Muscle of leg (tissue), 11 donors: Measurements from ENCODE around the gene ELF4. TPM values are rescaled to one million over a fixed set of nuclear protein-coding genes. Genes with fewer than 3 reads are reported as not detected.
A peak's percentile ranks its signal among the peaks of the same experiment; 100 is the strongest.

ENCODE experiments used
- DNase-seq: peaks from one replicate; pipeline ENCODE4 v3.0.0; 2013
- H3K27ac ChIP-seq: one replicate; pipeline ENCODE4 v1.5.1; 2013; ENCODE audit warnings: mild to moderate bottlenecking, low read length, control low read depth
- H3K27me3 ChIP-seq: one replicate; pipeline ENCODE4 v1.6.1; 2013; ENCODE audit warnings: low read length; ENCODE audit not compliant: control insufficient read depth, insufficient read depth
- H3K36me3 ChIP-seq: one replicate; pipeline ENCODE4 v1.6.1; 2013; ENCODE audit warnings: low read length; ENCODE audit not compliant: control insufficient read depth, insufficient read depth
- H3K4me1 ChIP-seq: one replicate; pipeline ENCODE4 v1.6.1; 2013; ENCODE audit warnings: low read length; ENCODE audit not compliant: control insufficient read depth, insufficient read depth
- H3K4me3 ChIP-seq: one replicate; pipeline ENCODE4 v1.5.1; 2013; ENCODE audit warnings: low read length, control low read depth
- H3K9me3 ChIP-seq: replicated peaks from 2 replicates; pipeline ENCODE4 v1.6.1; 2013; ENCODE audit warnings: low read depth, low read length; ENCODE audit not compliant: control insufficient read depth
- WGBS: methylation state at CpG from one replicate; pipeline ENCODE4 v1.1.5; 2013; ENCODE audit warnings: missing lambda C conversion rate; ENCODE audit not compliant: insufficient coverage; 5-methylcytosine and 5-hydroxymethylcytosine counted together
- polyA plus RNA-seq, 8 donors: library from polyadenylated mRNA; unstranded; fragments of 120-200 nt; gene quantifications; one replicate each; pipeline versions ENCODE4 v1.2.1 to v1.2.3, GENCODE V29; 2013; ENCODE audit warnings: inconsistent platforms in 1 of 8, low replicate concordance in 1 of 8; ENCODE audit not compliant: insufficient read length in 8 of 8, insufficient read depth in 1 of 8
- total RNA-seq: library from RNA; stranded (reverse); fragments of 120-200 nt; gene quantifications from one replicate; pipeline ENCODE4 v1.2.4, GENCODE V29; 2013

Gene ELF4
- total and polyA plus RNA-seq, 9 donors: 6.9 to 16.9 (median 10.8) TPM

GRCh38 chrX:130085551-130086446 lies 24.5 kb downstream of the ELF4 start:
- 60% methylated on average over 5 of the region's 11 CpGs for WGBS
- DNase-seq: no peak
- Histone ChIP-seq H3K4me1 (peaks cover 38% of the 10 kb centered on the region), H3K27me3 (peaks cover 4% of the 10 kb centered on the region), H3K4me3 (no peak overlapping the region), H3K27ac (peak overlapping the region; percentile 74), H3K9me3 (no peaks in the 10 kb centered on the region), H3K36me3 (peaks cover 5% of the 10 kb centered on the region)

GRCh38 chrX:130084631-130085237 lies 25.6 kb downstream of the ELF4 start:
- 67% methylated on average over 4 of the region's 9 CpGs for WGBS
- H3K27ac ChIP-seq: peak overlapping the region; percentile 74
- H3K27me3 ChIP-seq: peaks cover 4% of the 10 kb centered on the region
- H3K4me1 ChIP-seq: peaks cover 38% of the 10 kb centered on the region
- H3K36me3 ChIP-seq: peaks cover 5% of the 10 kb centered on the region
- H3K9me3 ChIP-seq: no peaks in the 10 kb centered on the region
- H3K4me3 ChIP-seq: no peak overlapping the region
- no peak for DNase-seq

- peaks cover 38% of the 10 kb centered on the region for H3K4me1 ChIP-seq
- no peak for DNase-seq
- WGBS: 81% methylated on average over 13 of the region's 15 CpGs
- peaks cover 4% of the 10 kb centered on the region for H3K27me3 ChIP-seq
- H3K9me3 ChIP-seq: no peaks in the 10 kb centered on the region
- no peak overlapping the region for H3K27ac ChIP-seq
- no peak overlapping the region for H3K4me3 ChIP-seq
- peaks cover 5% of the 10 kb centered on the region for H3K36me3 ChIP-seq
Observed at GRCh38 chrX:130083656-130084382, 26.5 kb downstream of the ELF4 start.

GRCh38 chrX:130083107-130083490 lies 27.2 kb downstream of the ELF4 start:
- WGBS: 39% methylated on average over 5 of the region's 7 CpGs
- H3K9me3 ChIP-seq: no peaks in the 10 kb centered on the region
- DNase-seq: no peak
- H3K27ac ChIP-seq: no peak overlapping the region
- peaks cover 5% of the 10 kb centered on the region for H3K36me3 ChIP-seq
- no peak overlapping the region for H3K4me3 ChIP-seq
- H3K4me1 ChIP-seq: peaks cover 38% of the 10 kb centered on the region
- H3K27me3 ChIP-seq: peaks cover 4% of the 10 kb centered on the region

GRCh38 chrX:130082244-130083106 lies 27.8 kb downstream of the ELF4 start:
- H3K4me3 ChIP-seq: no peak overlapping the region
- H3K4me1 ChIP-seq: peaks cover 38% of the 10 kb centered on the region
- peak overlapping the region; percentile 59 for H3K27ac ChIP-seq
- DNase-seq: peak; percentile 63
- H3K27me3 ChIP-seq: peaks cover 4% of the 10 kb centered on the region
- H3K36me3 ChIP-seq: peaks cover 5% of the 10 kb centered on the region
- WGBS: 36% methylated on average over 10 of the region's 28 CpGs
- no peaks in the 10 kb centered on the region for H3K9me3 ChIP-seq

- no peak overlapping the region for H3K4me3 ChIP-seq
- peaks cover 35% of the 10 kb centered on the region for H3K4me1 ChIP-seq
- WGBS: 38% methylated on average over 3 of the region's 12 CpGs
- peaks cover 5% of the 10 kb centered on the region for H3K36me3 ChIP-seq
- DNase-seq: no peak
- peak overlapping the region; percentile 59 for H3K27ac ChIP-seq
- no peaks in the 10 kb centered on the region for H3K9me3 ChIP-seq
- peaks cover 4% of the 10 kb centered on the region for H3K27me3 ChIP-seq
Observed at GRCh38 chrX:130081421-130082045, 28.8 kb downstream of the ELF4 start.

- Histone ChIP-seq H3K27ac (peak overlapping the region; percentile 3), H3K27me3 (peaks cover 2% of the 10 kb centered on the region)
Observed at GRCh38 chrX:130080791-130081367, 29.4 kb downstream of the ELF4 start.

GRCh38 chrX:130079824-130080406 lies 30.4 kb downstream of the ELF4 start:
- H3K9me3 ChIP-seq: no peaks in the 10 kb centered on the region
- peaks cover 20% of the 10 kb centered on the region for H3K4me1 ChIP-seq
- peak; percentile 83 for DNase-seq
- H3K27me3 ChIP-seq: peaks cover 6% of the 10 kb centered on the region
- H3K27ac ChIP-seq: no peak overlapping the region
- peaks cover 8% of the 10 kb centered on the region for H3K36me3 ChIP-seq
- WGBS: 33% methylated on average over 2 of the region's 9 CpGs
- H3K4me3 ChIP-seq: no peak overlapping the region

More at GRCh38 chrX:130080791-130081367, 29.4 kb downstream of the ELF4 start:
- Histone ChIP-seq H3K4me3 (no peak overlapping the region), H3K9me3 (no peaks in the 10 kb centered on the region), H3K4me1 (peaks cover 29% of the 10 kb centered on the region), H3K36me3 (peaks cover 5% of the 10 kb centered on the region)
- 61% methylated on average over 4 of the region's 7 CpGs for WGBS
- DNase-seq: no peak

- no peaks in the 10 kb centered on the region for H3K4me1 ChIP-seq
- 83% methylated on average over 3 of the region's 4 CpGs for WGBS
- DNase-seq: no peak
- no peak overlapping the region for H3K27ac ChIP-seq
- peaks cover 6% of the 10 kb centered on the region for H3K27me3 ChIP-seq
- H3K9me3 ChIP-seq: no peaks in the 10 kb centered on the region
- no peak overlapping the region for H3K4me3 ChIP-seq
- H3K36me3 ChIP-seq: peaks cover 14% of the 10 kb centered on the region
Observed at GRCh38 chrX:130075777-130076176, 34.5 kb downstream of the ELF4 start.
